Hepatocyte (in vitro differentiated cells): ENCODE data around the gene SPOCD1.

Source experiments
- EZH2phosphoT487 ChIP-seq: fragments of 200-600 bp; sonication (generic); IDR thresholded peaks from one replicate; pipeline ENCODE4 v1.6.1; 2018; ENCODE audit warnings: antibody characterized with exemption, mild to moderate bottlenecking, low read depth, moderate library complexity; ENCODE audit not compliant: unreplicated experiment, severe bottlenecking
- TF ChIP-seq, protein P1 (sequence below): fragments of 200-600 bp; sonication (generic); IDR thresholded peaks from 2 replicates; pipeline ENCODE4 v1.5.1; 2016; ENCODE audit warnings: antibody characterized with exemption, mild to moderate bottlenecking; ENCODE audit not compliant: poor library complexity

DNA sequence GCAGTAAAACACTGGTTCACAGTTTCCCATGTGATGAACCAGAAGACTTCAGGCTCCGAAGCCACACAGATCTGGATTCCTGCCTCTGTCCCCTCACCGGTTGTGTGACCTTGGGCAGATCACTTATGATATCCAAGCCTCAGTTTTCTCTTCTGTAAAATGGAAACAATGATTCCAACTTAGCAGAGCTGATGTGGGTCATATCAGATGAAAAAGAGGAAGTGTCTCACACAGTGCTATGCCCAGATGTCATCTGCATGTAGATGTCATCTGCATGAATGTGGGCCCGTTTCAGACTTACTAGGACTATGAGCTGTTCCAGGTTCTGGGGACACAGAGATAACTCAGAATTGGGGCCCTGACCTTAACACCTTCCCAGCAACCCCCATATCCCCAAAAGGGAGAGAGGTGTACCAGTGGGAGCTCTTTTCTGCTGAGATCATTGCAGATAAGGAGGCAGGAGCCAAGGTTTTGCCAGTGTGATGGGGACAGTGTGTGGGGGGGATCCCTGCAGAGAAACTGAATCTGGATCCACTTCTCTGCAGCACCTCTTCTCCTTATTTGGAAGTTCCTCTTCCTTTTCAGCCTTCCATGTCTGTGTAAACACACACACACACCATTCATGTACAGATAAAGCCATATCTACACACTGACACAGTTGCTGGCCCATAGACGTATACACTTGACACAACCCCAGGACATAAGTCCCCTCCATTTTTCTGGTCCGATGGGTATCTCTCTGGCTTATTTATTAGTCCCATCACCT is 46.7 kb downstream of the SPOCD1 start:
- TF ChIP-seq, protein P1, sequence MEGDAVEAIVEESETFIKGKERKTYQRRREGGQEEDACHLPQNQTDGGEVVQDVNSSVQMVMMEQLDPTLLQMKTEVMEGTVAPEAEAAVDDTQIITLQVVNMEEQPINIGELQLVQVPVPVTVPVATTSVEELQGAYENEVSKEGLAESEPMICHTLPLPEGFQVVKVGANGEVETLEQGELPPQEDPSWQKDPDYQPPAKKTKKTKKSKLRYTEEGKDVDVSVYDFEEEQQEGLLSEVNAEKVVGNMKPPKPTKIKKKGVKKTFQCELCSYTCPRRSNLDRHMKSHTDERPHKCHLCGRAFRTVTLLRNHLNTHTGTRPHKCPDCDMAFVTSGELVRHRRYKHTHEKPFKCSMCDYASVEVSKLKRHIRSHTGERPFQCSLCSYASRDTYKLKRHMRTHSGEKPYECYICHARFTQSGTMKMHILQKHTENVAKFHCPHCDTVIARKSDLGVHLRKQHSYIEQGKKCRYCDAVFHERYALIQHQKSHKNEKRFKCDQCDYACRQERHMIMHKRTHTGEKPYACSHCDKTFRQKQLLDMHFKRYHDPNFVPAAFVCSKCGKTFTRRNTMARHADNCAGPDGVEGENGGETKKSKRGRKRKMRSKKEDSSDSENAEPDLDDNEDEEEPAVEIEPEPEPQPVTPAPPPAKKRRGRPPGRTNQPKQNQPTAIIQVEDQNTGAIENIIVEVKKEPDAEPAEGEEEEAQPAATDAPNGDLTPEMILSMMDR = no peak
- TF ChIP-seq EZH2phosphoT487 = no peak
